Gastrocnemius medialis (tissue), 4 donors: ENCODE data around the gene ENC1. TPM values are rescaled to one million over a fixed set of nuclear protein-coding genes. Genes with fewer than 3 reads are reported as not detected.

Experiments
- ATAC-seq, 2 donors: fragments of 150-250 bp; one replicate each; pipeline ENCODE4 v1.9.1; 2016
- DNase-seq, 2 donors: peaks; one replicate each; pipeline ENCODE4 v3.0.0-alpha.2; 2019
- H3K27ac ChIP-seq, 4 donors: fragments of 200-600 bp; sonication (generic); 1 replicate in 1 of 4; 2 replicates in 3 of 4; pipeline ENCODE4 v1.5.1; 2016 to 2018; ENCODE audit warnings: mild to moderate bottlenecking in 2 of 4, moderate library complexity in 1 of 4
- H3K27me3 ChIP-seq, 3 donors: fragments of 200-600 bp; sonication (generic) in 2 of 3; 1 replicate in 1 of 3; 2 replicates in 2 of 3; pipeline versions ENCODE4 v1.5.1 to v1.6.0; 2016 to 2019; ENCODE audit warnings: mild to moderate bottlenecking in 1 of 3, moderate library complexity in 1 of 3
- H3K36me3 ChIP-seq, 2 donors: fragments of 200-600 bp; sonication (generic) in 1 of 2; one replicate each; pipeline ENCODE4 v1.5.1; 2017 to 2018
- H3K4me1 ChIP-seq, 2 donors: fragments of 200-600 bp; sonication (generic) in 1 of 2; one replicate each; pipeline ENCODE4 v1.5.1; 2016 to 2017; ENCODE audit warnings: mild to moderate bottlenecking in 2 of 2
- H3K4me3 ChIP-seq, 4 donors: fragments of 200-600 bp; sonication (generic) in 3 of 4; 1 replicate in 1 of 4; 2 replicates in 3 of 4; pipeline ENCODE4 v1.5.1; 2016 to 2019; ENCODE audit warnings: mild to moderate bottlenecking in 2 of 4
- H3K9me3 ChIP-seq, 3 donors: fragments of 200-600 bp; sonication (generic) in 2 of 3; 1 replicate in 1 of 3; 2 replicates in 2 of 3; pipeline ENCODE4 v1.5.1; 2016 to 2019
- CTCF ChIP-seq, 5 experiments: fragments of 450-650 bp in 3 of 5; fragments of 200-600 bp in 2 of 5; sonication (generic) in 2 of 5; IDR thresholded peaks in 4 of 5; conservative IDR thresholded peaks in 1 of 5; 1 replicate in 4 of 5; 2 replicates in 1 of 5; pipeline ENCODE4 v1.5.1; 2016 to 2019; ENCODE audit warnings: antibody characterized with exemption in 5 of 5, mild to moderate bottlenecking in 3 of 5, moderate library complexity in 3 of 5
- POLR2A ChIP-seq, 2 donors: fragments of 450-650 bp; IDR thresholded peaks; one replicate each; pipeline ENCODE4 v1.6.1; 2017; ENCODE audit warnings: antibody characterized with exemption in 2 of 2, mild to moderate bottlenecking in 2 of 2, moderate library complexity in 2 of 2
- in situ Hi-C, 4 donors: fragments of 200-750 bp; cut with MboI; loops; one replicate each; pipeline versions ENCODE4 v1.15.0 to v1.8.0; 2017; ENCODE audit warnings: low sequenced_read_pairs in 4 of 4
- intact Hi-C: fragments of 100-400 bp; cut with DNase I; formaldehyde crosslinking; loops from one replicate; pipeline ENCODE4 v1.15.1; 2023; ENCODE audit warnings: low total_unique reads
- total RNA-seq, 4 donors: library from RNA; depleted of rRNA; stranded (reverse); fragments of >200 nt; gene quantifications; one replicate each; pipeline versions ENCODE4 v1.1.0 to v1.2.3, GENCODE V29; 2016

ENC1 gene
- total RNA-seq, 4 donors from 2014 or later = 2.2 to 3.4 (median 2.5) TPM

- intact Hi-C loops = no loop called here
- in situ Hi-C loops = no loop called here
- peaks cover 0 to 3% of the 10 kb centered on the region in 2 donors for H3K4me1 ChIP-seq
- no peak for TF ChIP-seq POLR2A (IDR thresholded peaks at IDR 0.05)
- TF ChIP-seq CTCF (IDR thresholded peaks at IDR 0.05 in 4 of 5, conservative IDR thresholded peaks at IDR 0.05 in 1 of 5) = no peak
- ATAC-seq (no peak), DNase-seq (no peak)
- H3K9me3 ChIP-seq = no peaks in the 10 kb centered on the region
- H3K4me3 ChIP-seq = no peak overlapping the region
- H3K27ac ChIP-seq = no peak overlapping the region
- no peaks in the 10 kb centered on the region for H3K27me3 ChIP-seq
- no peaks in the 10 kb centered on the region for H3K36me3 ChIP-seq
These were observed 52.6 kb downstream of the ENC1 start for GRCh38 chr5:74587890-74588289.

- TF ChIP-seq POLR2A (IDR thresholded peaks at IDR 0.05) (no peak), CTCF (IDR thresholded peaks at IDR 0.05 in 4 of 5, conservative IDR thresholded peaks at IDR 0.05 in 1 of 5) (no peak)
- H3K27ac ChIP-seq = no peak overlapping the region
- H3K4me1 ChIP-seq = peaks cover 0 to 3% of the 10 kb centered on the region in 2 donors
- DNase-seq (no peak), ATAC-seq (no peak)
- no peak overlapping the region for H3K4me3 ChIP-seq
- in situ Hi-C loops = no loop called here
- H3K9me3 ChIP-seq = no peaks in the 10 kb centered on the region
- no peaks in the 10 kb centered on the region for H3K27me3 ChIP-seq
- intact Hi-C loops = no loop called here
- no peaks in the 10 kb centered on the region for H3K36me3 ChIP-seq
These were observed 53.2 kb downstream of the ENC1 start for GRCh38 chr5:74587300-74587699.

- no peak for ATAC-seq
- H3K36me3 ChIP-seq = no peaks in the 10 kb centered on the region
- H3K27me3 ChIP-seq = no peaks in the 10 kb centered on the region
- H3K27ac ChIP-seq = no peak overlapping the region
- intact Hi-C loops = no loop called here
- DNase-seq = no peak
- H3K4me3 ChIP-seq = no peak overlapping the region
- H3K4me1 ChIP-seq = peaks cover 0 to 3% of the 10 kb centered on the region in 2 donors
- no peaks in the 10 kb centered on the region for H3K9me3 ChIP-seq
- TF ChIP-seq POLR2A (IDR thresholded peaks at IDR 0.05) = no peak
- in situ Hi-C loops = no loop called here
These were observed 53.7 kb downstream of the ENC1 start for GRCh38 chr5:74586856-74587255.

- H3K9me3 ChIP-seq = no peaks in the 10 kb centered on the region
- H3K4me3 ChIP-seq = no peak overlapping the region
- H3K27me3 ChIP-seq = no peaks in the 10 kb centered on the region
- peaks cover 0 to 3% of the 10 kb centered on the region in 2 donors for H3K4me1 ChIP-seq
- in situ Hi-C loops (no loop called here), intact Hi-C loops (no loop called here)
- no peaks in the 10 kb centered on the region for H3K36me3 ChIP-seq
- TF ChIP-seq POLR2A (IDR thresholded peaks at IDR 0.05) (no peak), CTCF (IDR thresholded peaks at IDR 0.05 in 4 of 5, conservative IDR thresholded peaks at IDR 0.05 in 1 of 5) (no peak)
- no peak overlapping the region for H3K27ac ChIP-seq
- DNase-seq (no peak), ATAC-seq (no peak)
These were observed 57.7 kb downstream of the ENC1 start for GRCh38 chr5:74582853-74583252.

- ATAC-seq = no peak
- intact Hi-C loops = no loop called here
- Histone ChIP-seq H3K9me3 (no peaks in the 10 kb centered on the region), H3K36me3 (no peaks in the 10 kb centered on the region), H3K4me1 (no peaks in the 10 kb centered on the region), H3K27me3 (no peaks in the 10 kb centered on the region), H3K4me3 (no peak overlapping the region), H3K27ac (no peak overlapping the region)
- no peak for DNase-seq
- TF ChIP-seq CTCF (IDR thresholded peaks at IDR 0.05 in 4 of 5, conservative IDR thresholded peaks at IDR 0.05 in 1 of 5) (no peak), POLR2A (IDR thresholded peaks at IDR 0.05) (no peak)
- in situ Hi-C loops = no loop called here
These were observed 58.6 kb downstream of the ENC1 start for GRCh38 chr5:74581988-74582365.
